Measurements from ENCODE around the gene RBMS1. TPM values are rescaled to one million over a fixed set of nuclear protein-coding genes. Genes with fewer than 3 reads are reported as not detected.

The RBMS1 gene
- total RNA-seq, 1 experiment from 2014 or later, result 91.9 TPM

DNA sequence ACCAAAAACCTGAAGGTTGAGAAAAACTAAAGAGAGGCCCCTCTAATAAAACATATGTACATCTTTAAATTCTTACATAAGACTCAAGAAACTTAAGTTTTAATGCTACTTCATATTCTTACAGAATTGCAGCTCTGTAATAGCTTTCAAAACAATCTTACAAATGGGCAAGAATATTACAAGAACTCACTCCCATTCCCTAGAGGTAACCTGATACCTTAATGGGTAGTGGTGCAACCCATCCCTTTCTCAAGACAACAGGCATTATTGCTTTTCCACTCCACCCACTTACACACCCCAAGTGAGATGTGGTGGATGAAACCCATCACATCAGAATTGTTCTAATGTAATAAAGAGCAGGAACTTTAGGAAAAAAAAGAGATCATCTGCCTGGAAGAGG lies 103.7 kb downstream of the RBMS1 start:
- no peak for DNase-seq
- no peaks in the 10 kb centered on the region for H3K4me1 ChIP-seq
- H3K9me3 Mint-ChIP-seq (ENCODE audit: unreplicated experiment), result no peaks in the 10 kb centered on the region
- H3K36me3 Mint-ChIP-seq (ENCODE audit: insufficient read depth, unreplicated experiment), result peaks cover 17% of the 10 kb centered on the region
- no TSS peak for BruUV-seq (replicated peaks)
- H3K27me3 ChIP-seq (replicated peaks; ENCODE audit: control insufficient read depth, insufficient read depth, low read length), result no peaks in the 10 kb centered on the region
- TF ChIP-seq, protein P1, sequence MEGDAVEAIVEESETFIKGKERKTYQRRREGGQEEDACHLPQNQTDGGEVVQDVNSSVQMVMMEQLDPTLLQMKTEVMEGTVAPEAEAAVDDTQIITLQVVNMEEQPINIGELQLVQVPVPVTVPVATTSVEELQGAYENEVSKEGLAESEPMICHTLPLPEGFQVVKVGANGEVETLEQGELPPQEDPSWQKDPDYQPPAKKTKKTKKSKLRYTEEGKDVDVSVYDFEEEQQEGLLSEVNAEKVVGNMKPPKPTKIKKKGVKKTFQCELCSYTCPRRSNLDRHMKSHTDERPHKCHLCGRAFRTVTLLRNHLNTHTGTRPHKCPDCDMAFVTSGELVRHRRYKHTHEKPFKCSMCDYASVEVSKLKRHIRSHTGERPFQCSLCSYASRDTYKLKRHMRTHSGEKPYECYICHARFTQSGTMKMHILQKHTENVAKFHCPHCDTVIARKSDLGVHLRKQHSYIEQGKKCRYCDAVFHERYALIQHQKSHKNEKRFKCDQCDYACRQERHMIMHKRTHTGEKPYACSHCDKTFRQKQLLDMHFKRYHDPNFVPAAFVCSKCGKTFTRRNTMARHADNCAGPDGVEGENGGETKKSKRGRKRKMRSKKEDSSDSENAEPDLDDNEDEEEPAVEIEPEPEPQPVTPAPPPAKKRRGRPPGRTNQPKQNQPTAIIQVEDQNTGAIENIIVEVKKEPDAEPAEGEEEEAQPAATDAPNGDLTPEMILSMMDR (IDR thresholded peaks at IDR 0.05; ENCODE audit: insufficient read depth in 1 of 2, low read depth in 1 of 2, low read length in 1 of 2, severe bottlenecking in 1 of 2, unreplicated experiment in 1 of 2), result no peak
- H3K4me1 Mint-ChIP-seq (ENCODE audit: low read depth, unreplicated experiment), result peaks cover 8% of the 10 kb centered on the region
- no peak overlapping the region for H3K27ac Mint-ChIP-seq (ENCODE audit: unreplicated experiment)
- no peaks in the 10 kb centered on the region for H3K27me3 Mint-ChIP-seq (ENCODE audit: insufficient read depth, unreplicated experiment)
- no peak overlapping the region for H3K4me3 ChIP-seq (ENCODE audit: low read depth, low read length)
- H3K4me3 Mint-ChIP-seq (ENCODE audit: unreplicated experiment), result no peak overlapping the region
- POLR2A ChIA-PET, result no interaction called here
- CTCF ChIA-PET, result no interaction called here
- no peaks in the 10 kb centered on the region for H3K9me3 ChIP-seq
- H3K36me3 ChIP-seq (ENCODE audit: control insufficient read depth, insufficient read depth, low read length), result no peaks in the 10 kb centered on the region
- intact Hi-C loops (cut with micrococcal nuclease; ENCODE audit: unreplicated experiment), result no loop called here

DNA sequence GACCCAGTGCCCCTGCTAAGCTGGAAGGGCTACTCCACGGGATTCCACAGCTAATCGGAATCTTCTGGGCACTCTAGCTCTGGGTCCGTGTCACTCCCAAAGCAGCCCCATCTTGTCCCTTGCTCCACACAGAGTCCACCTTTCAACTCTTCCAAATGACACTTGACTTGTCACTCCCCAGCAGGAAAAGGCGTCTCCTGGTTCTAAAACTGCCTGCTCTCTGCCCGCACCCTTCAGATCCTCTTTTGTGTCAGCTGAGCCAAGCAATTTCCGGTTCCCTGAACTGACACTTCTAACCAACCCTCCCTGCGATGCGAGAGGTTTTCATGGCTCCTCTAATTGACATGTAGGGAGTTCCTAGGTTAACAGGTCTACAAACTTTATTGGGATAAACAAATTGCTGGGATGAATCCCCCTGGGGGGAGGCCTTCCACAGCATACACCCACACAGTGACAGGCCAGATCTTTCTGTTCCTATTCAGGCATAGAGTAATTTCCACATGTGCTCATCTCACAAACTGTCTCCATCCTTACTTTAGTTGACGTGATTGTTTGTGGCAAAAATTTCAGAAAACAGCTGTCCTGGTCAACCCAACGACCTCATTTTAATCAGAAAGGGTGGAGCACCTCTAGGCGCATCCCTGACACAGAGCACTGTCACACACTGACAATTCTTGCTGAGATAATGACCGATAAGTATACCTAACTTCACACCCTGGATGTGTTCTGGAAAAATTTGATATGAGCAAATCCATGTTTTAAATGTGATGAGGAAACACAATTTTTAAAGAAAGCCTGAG lies 104.9 kb downstream of the RBMS1 start:
- Mint-ChIP-seq H3K36me3 (ENCODE audit: insufficient read depth, unreplicated experiment) (peaks cover 17% of the 10 kb centered on the region), H3K27me3 (ENCODE audit: insufficient read depth, unreplicated experiment) (no peaks in the 10 kb centered on the region), H3K27ac (ENCODE audit: unreplicated experiment) (peak overlapping the region; percentile 35), H3K4me1 (ENCODE audit: low read depth, unreplicated experiment) (peaks cover 8% of the 10 kb centered on the region), H3K4me3 (ENCODE audit: unreplicated experiment) (no peak overlapping the region), H3K9me3 (ENCODE audit: unreplicated experiment) (no peaks in the 10 kb centered on the region)
- Histone ChIP-seq H3K4me3 (ENCODE audit: low read depth, low read length) (no peak overlapping the region), H3K36me3 (ENCODE audit: control insufficient read depth, insufficient read depth, low read length) (no peaks in the 10 kb centered on the region), H3K4me1 (no peaks in the 10 kb centered on the region), H3K27me3 (replicated peaks; ENCODE audit: control insufficient read depth, insufficient read depth, low read length) (no peaks in the 10 kb centered on the region), H3K9me3 (no peaks in the 10 kb centered on the region)
- CTCF ChIA-PET, result no interaction called here
- POLR2A ChIA-PET, result interaction anchor here (0.6 kb wide), 1 partner anchor 35 kb away, joined by 6 read pairs; no protein-coding TSS in a partner anchor
- intact Hi-C loops (cut with micrococcal nuclease; ENCODE audit: unreplicated experiment), result no loop called here
- no TSS peak for BruUV-seq (replicated peaks)
- TF ChIP-seq, protein P1 (IDR thresholded peaks at IDR 0.05; ENCODE audit: insufficient read depth in 1 of 2, low read depth in 1 of 2, low read length in 1 of 2, severe bottlenecking in 1 of 2, unreplicated experiment in 1 of 2), result no peak
- no peak for DNase-seq

DNA sequence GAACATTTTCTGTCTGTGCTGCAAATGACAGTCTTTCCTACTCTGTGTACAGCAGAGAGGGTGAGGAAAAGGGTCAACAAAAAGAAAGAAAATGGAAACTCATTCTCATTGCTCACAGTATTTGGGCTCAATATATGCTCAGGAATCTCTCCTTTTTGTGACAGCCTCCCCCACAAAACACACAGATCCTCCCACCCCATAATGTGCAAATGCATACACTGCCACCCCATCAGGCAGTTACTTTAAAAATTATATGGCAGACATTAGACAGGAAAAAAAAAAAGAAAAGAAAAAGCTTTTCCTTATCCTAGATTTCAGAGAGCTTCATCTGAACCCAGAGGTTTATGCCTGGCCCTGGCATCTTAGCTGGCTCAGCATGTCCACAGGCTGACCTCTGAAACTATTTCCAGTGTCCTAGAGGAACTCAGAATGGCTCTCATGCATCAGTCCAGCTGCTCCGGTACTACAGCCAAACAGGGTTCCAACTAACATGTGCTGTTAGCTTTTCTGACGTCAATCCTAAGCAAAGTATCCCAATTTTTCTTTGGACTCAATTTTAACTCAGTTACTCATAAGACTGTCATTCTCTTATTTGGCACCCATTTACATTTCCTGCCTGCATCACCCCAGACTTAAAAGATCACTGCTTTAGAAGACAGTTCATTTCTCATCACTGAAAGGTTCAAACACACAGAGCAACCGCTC lies 105.9 kb downstream of the RBMS1 start:
- ChIA-PET CTCF (interaction anchor here (0.6 kb wide), 1 partner anchor 12 kb away, joined by 3 read pairs; no protein-coding TSS in a partner anchor), POLR2A (no interaction called here)
- TF ChIP-seq, protein P1 (IDR thresholded peaks at IDR 0.05; ENCODE audit: insufficient read depth in 1 of 2, low read depth in 1 of 2, low read length in 1 of 2, severe bottlenecking in 1 of 2, unreplicated experiment in 1 of 2), result no peak
- Mint-ChIP-seq H3K9me3 (ENCODE audit: unreplicated experiment) (no peaks in the 10 kb centered on the region), H3K27ac (ENCODE audit: unreplicated experiment) (no peak overlapping the region), H3K27me3 (ENCODE audit: insufficient read depth, unreplicated experiment) (no peaks in the 10 kb centered on the region), H3K4me1 (ENCODE audit: low read depth, unreplicated experiment) (peaks cover 8% of the 10 kb centered on the region), H3K4me3 (ENCODE audit: unreplicated experiment) (no peak overlapping the region), H3K36me3 (ENCODE audit: insufficient read depth, unreplicated experiment) (peaks cover 16% of the 10 kb centered on the region)
- no TSS peak for BruUV-seq (replicated peaks)
- Histone ChIP-seq H3K4me1 (no peaks in the 10 kb centered on the region), H3K9me3 (no peaks in the 10 kb centered on the region), H3K36me3 (ENCODE audit: control insufficient read depth, insufficient read depth, low read length) (no peaks in the 10 kb centered on the region), H3K4me3 (ENCODE audit: low read depth, low read length) (no peak overlapping the region), H3K27me3 (replicated peaks; ENCODE audit: control insufficient read depth, insufficient read depth, low read length) (no peaks in the 10 kb centered on the region)
- intact Hi-C loops (cut with micrococcal nuclease; ENCODE audit: unreplicated experiment), result no loop called here
- DNase-seq, result no peak
